ENCODE results near the gene STEEP1.

STEEP1 gene

GRCh38 chrX:119565107-119565663 lies at the start of gene STEEP1:
Gene STEEP1 (minus strand): TSS chrX:119565409. CDS start chrX:119565355, 54 bp downstream.
- DNase-seq (ENCODE audit: low spot score) = peak; percentile 88

DNA sequence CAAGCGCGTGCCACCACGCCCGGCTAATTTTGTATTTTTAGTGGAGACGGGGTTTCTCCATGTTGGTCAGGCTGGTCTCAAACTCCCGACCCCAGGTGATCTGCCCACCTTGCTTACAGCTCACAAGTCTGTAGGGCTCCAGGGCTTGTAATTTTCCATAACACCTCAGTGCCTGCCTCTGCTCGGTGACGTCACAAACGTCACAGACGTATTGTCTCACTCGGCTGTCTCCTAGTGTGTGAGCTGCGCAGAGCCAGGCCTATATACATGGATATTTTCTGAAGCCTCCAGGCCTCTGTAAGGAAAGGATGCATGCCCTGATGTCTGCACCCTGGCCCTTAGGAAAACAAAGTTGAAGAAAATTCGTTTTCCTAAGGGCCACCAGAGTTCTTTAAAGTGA lies 49.6 kb upstream of the STEEP1 start:
- DNase-seq (ENCODE audit: low spot score) = no peak

GRCh38 chrX:119607018-119607389 lies 41.8 kb upstream of the STEEP1 start:
- no peak for DNase-seq (ENCODE audit: low spot score)

- peak; percentile 90 for DNase-seq (ENCODE audit: low spot score)
These were observed 41.2 kb upstream of the STEEP1 start, which contains the start of gene NKRF for GRCh38 chrX:119606280-119607017. Gene NKRF (minus strand): TSS chrX:119606424.

GRCh38 chrX:119605464-119606279 lies 40.5 kb upstream of the STEEP1 start:
- peak; percentile 6 for DNase-seq (ENCODE audit: low spot score)

DNA sequence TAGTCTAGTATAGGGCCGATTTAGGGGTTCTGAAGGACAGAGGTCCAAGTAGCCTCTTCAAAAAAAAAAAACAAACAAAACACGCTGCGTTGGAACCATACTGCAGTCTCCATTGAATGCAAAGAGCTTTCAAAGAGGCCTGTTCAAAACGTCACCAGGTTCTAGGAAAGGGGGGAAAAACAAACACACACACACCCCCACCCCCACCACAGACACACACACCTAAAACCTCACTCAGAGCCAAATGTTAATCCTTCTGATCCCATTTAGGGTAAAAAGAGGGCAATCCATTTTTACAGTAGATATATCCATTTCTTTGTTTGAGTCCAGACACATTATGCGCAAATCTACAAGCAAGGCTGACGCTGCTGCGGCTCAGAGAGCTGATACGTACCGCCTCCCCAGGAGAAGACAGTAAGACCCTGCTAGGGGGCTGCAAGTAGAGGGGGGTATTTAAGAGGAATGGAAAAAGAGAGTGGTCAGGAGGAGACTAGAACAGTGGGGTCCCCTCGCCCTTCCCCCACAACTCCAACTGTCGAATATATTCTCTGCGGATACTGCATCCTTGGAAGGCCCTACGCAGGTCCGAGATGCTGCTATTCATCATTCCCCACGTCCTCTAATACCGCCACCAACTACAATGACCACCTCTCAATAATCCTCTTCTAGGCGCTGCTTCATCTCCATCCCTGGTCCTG lies 39.7 kb upstream of the STEEP1 start:
- DNase-seq (ENCODE audit: low spot score) = no peak

DNA sequence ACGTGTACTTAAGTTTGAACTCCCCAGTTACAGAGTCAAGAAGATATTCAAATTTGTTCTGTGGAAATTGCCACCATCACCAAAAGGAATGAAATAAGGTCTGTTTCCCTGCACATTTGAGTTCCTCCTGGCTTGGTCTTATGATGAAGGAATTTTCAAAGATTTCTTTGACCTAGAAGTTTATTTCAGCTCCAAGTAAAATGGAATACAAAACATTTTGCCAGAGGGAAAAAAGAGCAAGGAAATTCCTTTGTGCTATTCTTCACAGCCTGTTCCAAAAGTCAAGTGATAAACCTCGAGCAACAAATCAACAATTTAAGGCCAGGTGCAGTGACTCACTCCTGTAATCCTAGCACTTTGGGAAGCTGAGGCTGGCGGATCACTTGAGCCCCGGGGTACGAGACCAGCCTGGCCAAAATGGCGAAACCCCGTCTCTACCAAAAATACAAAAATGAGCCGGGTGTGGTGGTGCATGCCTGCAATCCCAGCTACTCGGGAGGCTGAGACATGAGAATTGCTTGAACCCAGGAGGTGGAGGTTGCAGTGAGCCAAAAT lies 37.6 kb upstream of the STEEP1 start:
- DNase-seq (ENCODE audit: low spot score) = no peak

GRCh38 chrX:119589810-119590209 lies 24.6 kb upstream of the STEEP1 start:
- DNase-seq (ENCODE audit: low spot score) = no peak

GRCh38 chrX:119583431-119584059 lies 18.3 kb upstream of the STEEP1 start:
- no peak for DNase-seq (ENCODE audit: low spot score)

DNA sequence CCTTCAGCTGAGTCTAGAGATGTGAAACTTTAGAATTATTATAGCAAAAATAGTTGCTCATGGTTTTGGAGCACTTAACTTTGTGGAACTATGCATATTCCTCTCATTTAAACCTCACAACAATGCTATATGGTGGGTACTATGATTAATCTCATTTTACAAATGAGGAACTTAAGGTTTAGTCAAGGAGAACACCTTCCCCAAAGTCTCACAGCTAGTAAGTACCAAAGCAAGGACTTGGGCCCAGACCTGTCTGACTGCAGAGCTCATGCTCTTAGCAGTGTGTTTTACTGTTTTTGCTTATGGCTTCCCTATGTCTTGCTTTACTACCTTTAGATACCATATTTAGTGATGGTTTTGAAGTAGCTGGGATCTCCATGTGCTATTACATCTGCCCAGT lies 14.2 kb upstream of the STEEP1 start:
- DNase-seq (ENCODE audit: low spot score) = no peak

- peak; percentile 84 for DNase-seq (ENCODE audit: low spot score)
These were observed 9.4 kb upstream of the STEEP1 start, which contains the start of gene UBE2A for GRCh38 chrX:119574394-119575266. Gene UBE2A (plus strand): TSS chrX:119574563. CDS start chrX:119574712, 149 bp downstream.

DNA sequence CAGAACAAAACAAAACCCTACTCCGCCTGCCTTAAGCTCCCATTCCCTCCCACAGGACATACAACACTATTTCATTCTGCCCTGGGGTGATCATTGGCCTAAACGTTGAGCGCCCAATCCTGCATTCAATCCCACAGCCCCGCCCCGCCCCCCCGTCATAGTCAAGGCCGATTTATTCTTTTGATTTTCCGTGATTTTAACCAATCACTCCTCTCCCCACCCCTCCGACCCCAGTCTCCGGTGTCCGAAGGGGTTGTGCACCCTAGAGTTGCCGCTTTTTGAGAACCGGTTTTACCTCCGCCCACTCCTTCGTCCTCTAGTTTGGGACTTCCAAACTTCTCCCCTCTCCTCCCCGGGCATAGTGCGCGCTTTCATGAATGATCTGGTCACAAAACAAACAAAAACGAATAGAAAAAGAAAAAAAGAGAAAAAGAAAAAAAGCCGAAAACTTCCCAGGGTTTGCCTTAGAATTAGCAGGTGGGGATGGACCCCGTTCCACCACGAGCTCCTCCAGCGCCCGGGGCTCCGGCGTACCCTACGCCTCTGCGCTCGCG lies 8.7 kb upstream of the STEEP1 start:
- DNase-seq (ENCODE audit: low spot score) = no peak

DNA sequence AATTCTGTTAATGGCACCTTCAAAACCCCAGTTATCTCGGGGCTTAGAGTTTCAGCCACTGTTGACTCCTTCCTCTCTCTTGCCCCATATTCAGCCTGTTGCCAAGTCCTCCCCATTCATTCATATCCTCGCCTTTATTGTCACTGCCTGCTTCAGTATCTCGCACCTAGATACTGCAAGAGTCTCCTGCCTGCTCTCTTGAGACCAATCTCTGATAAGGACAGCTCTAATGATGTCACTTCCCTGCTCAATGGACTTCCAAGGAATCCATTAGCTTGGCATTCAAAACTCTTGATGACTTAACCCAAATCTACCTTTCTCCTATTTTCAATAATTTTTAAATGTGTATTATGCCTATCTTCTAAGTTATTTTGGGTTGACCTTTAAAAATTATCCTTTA lies 8.0 kb upstream of the STEEP1 start:
- no peak for DNase-seq (ENCODE audit: low spot score)

- DNase-seq (ENCODE audit: low spot score) = no peak
These were observed 5.2 kb upstream of the STEEP1 start for GRCh38 chrX:119570351-119570835.

- DNase-seq (ENCODE audit: low spot score) = no peak
These were observed 12.7 kb downstream of the STEEP1 start for GRCh38 chrX:119552508-119552907.

DNA sequence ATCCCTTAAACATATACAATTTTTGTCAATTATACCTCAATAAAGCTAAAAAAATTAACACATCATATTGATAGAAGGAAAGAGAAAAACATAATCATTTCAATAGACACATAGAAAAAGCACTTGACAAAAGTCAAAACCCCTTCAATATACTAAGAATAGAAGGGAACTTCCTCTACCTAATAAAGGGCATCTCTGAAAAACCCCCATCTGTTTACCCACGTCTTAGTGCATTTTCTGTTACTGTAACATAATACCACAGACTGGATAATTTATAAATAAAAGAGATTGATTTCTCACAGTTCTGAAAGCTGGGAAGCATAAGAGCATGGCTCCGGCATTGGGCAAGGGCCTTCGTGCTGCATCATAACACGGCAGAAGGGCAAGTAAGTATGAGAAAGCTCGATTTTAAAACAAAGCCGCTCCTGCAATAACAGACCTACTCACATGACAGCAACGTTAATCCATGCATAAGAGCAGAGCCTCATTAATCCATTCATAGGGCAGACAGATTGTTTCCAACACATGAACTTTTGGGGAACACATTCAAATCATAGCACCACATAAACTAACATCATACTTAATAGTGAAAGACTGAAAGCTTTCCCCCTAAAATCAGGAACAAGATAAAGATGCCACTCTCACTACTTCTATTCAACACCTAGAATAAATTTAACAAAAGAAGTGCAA lies 15.7 kb downstream of the STEEP1 start:
- no peak for DNase-seq (ENCODE audit: low spot score)

GRCh38 chrX:119541188-119541587 lies 24.0 kb downstream of the STEEP1 start:
- no peak for DNase-seq (ENCODE audit: low spot score)

DNA sequence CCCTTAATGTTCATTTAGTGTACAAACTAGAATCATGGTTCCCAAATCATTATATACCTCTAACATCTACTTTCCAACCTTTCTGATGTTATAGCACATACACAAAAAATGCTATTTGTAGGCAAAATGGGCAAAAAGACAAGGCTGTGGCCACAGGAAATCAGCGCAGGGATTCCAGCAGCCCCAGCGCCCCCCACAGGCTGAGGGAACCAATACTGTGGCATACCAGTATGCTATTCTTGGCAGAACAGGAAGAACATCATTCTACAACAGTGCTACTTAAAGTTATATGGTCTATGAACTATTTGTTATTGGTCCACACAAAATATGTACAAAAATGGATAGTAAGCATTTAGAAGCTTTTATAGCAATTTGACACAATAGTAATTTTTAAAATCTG lies 25.3 kb downstream of the STEEP1 start:
- no peak for DNase-seq (ENCODE audit: low spot score)

GRCh38 chrX:119537487-119537886 lies 27.7 kb downstream of the STEEP1 start:
- no peak for DNase-seq (ENCODE audit: low spot score)

Data from hematopoietic multipotent progenitor cell treated with erythropoietin and hydrocortisone succinate and interleukin-3 and kit ligand, for 15 days (in vitro differentiated cells).